NCI-H2196 (cell line): ENCODE results near the gene KCNIP4.

Experiments
- DNase-seq: peaks from one replicate; lab custom pipeline; 2025; ENCODE audit not compliant: unreplicated experiment; lab: John Stamatoyannopoulos, UW

The KCNIP4 gene

GRCh38 chr4:21097865-21098264, 850.7 kb downstream of the KCNIP4 start:
- DNase-seq: no peak

GRCh38 chr4:21097026-21097425, 851.5 kb downstream of the KCNIP4 start:
- no peak for DNase-seq

- no peak for DNase-seq
Observed at GRCh38 chr4:21092531-21092930, 856.0 kb downstream of the KCNIP4 start.

GRCh38 chr4:21090094-21090666, 858.4 kb downstream of the KCNIP4 start:
- DNase-seq: no peak

- DNase-seq: no peak
Observed at GRCh38 chr4:21083413-21083812, 865.2 kb downstream of the KCNIP4 start.

- DNase-seq: no peak
Observed at GRCh38 chr4:21077967-21078366, 870.6 kb downstream of the KCNIP4 start.

- DNase-seq: no peak
Observed at GRCh38 chr4:21067351-21067750, 881.2 kb downstream of the KCNIP4 start.

- DNase-seq: no peak
Observed at GRCh38 chr4:21061902-21062301, 886.7 kb downstream of the KCNIP4 start.

GRCh38 chr4:21046141-21046540, 902.4 kb downstream of the KCNIP4 start:
- DNase-seq: no peak

- DNase-seq: no peak
Observed at GRCh38 chr4:21045119-21045518, 903.5 kb downstream of the KCNIP4 start.

- DNase-seq: no peak
Observed at GRCh38 chr4:21041708-21042107, 906.9 kb downstream of the KCNIP4 start.

- DNase-seq: no peak
Observed at GRCh38 chr4:21034728-21035127, 913.8 kb downstream of the KCNIP4 start.

- no peak for DNase-seq
Observed at GRCh38 chr4:21032089-21032645, 916.4 kb downstream of the KCNIP4 start.

- no peak for DNase-seq
Observed at GRCh38 chr4:21018817-21019216, 929.8 kb downstream of the KCNIP4 start.

GRCh38 chr4:21013501-21013900, 935.1 kb downstream of the KCNIP4 start:
- DNase-seq: no peak

- no peak for DNase-seq
Observed at GRCh38 chr4:21012851-21013331, 935.7 kb downstream of the KCNIP4 start.

- no peak for DNase-seq
Observed at GRCh38 chr4:21011106-21011505, 937.5 kb downstream of the KCNIP4 start.

GRCh38 chr4:21009956-21010355, 938.6 kb downstream of the KCNIP4 start:
- no peak for DNase-seq

- no peak for DNase-seq
Observed at GRCh38 chr4:21005647-21006046, 942.9 kb downstream of the KCNIP4 start.

GRCh38 chr4:21002976-21003375, 945.6 kb downstream of the KCNIP4 start:
- DNase-seq: no peak

GRCh38 chr4:21002286-21002685, 946.3 kb downstream of the KCNIP4 start:
- no peak for DNase-seq

- DNase-seq: no peak
Observed at GRCh38 chr4:21001490-21001889, 947.1 kb downstream of the KCNIP4 start.

- DNase-seq: no peak
Observed at GRCh38 chr4:20997886-20998285, 950.7 kb downstream of the KCNIP4 start.
